ENCODE data around the gene SCCPDH. TPM values are rescaled to one million over a fixed set of nuclear protein-coding genes. Genes with fewer than 3 reads are reported as not detected.
A peak's percentile ranks its signal among the peaks of the same experiment; 100 is the strongest.
"Not testable (repeated sequence)": the region's sequence is repeated elsewhere in the genome, so short reads cannot be mapped to it uniquely, and the experiment has no call there.

The SCCPDH gene, protein sequence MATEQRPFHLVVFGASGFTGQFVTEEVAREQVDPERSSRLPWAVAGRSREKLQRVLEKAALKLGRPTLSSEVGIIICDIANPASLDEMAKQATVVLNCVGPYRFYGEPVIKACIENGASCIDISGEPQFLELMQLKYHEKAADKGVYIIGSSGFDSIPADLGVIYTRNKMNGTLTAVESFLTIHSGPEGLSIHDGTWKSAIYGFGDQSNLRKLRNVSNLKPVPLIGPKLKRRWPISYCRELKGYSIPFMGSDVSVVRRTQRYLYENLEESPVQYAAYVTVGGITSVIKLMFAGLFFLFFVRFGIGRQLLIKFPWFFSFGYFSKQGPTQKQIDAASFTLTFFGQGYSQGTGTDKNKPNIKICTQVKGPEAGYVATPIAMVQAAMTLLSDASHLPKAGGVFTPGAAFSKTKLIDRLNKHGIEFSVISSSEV
- total RNA-seq: 31.3 TPM
- long read RNA-seq, transcript SCCPDH-201 (12 exons, 2,503 nt): major isoform, 98 of 109 reads
- long read RNA-seq, partial matches to known transcripts: 5 of 109 reads
- long read RNA-seq, other reads (novel, unspliced or antisense): 6 of 109 reads

- peak; percentile 87 for DNase-seq (ENCODE audit: low spot score)
- intact Hi-C loops (cut with DNase I): loop anchor here (10.0 kb wide), 1 partner anchor 159 kb away; the partner anchor contains the start of genes CNST and TFB2M
Observed at GRCh38 chr1:246724016-246724730, at the start of gene SCCPDH. Gene SCCPDH (plus strand): TSS chr1:246724409. CDS start chr1:246724423, 14 bp downstream.

DNA sequence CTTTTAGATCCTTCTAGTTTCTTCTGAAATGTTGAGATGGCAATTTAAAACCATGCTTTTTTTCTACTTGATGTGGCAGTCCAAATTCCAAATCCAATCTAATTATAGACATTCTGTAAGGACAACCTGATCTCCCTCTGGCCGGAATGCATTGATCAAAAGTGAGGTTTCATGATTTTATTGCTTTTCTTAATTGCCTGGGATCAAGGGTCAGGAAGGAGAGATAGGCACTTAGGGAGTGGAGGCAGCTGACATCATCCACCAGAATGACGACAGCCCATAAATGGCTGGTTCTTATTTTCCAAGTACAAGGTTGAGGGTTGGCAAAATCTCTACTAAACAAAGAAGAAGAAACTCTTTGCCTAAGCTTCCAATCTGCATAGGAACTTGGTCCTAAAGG, 46.4 kb upstream of the SCCPDH start:
- intact Hi-C loops (cut with DNase I): no loop called here
- DNase-seq (ENCODE audit: low spot score): no peak

DNA sequence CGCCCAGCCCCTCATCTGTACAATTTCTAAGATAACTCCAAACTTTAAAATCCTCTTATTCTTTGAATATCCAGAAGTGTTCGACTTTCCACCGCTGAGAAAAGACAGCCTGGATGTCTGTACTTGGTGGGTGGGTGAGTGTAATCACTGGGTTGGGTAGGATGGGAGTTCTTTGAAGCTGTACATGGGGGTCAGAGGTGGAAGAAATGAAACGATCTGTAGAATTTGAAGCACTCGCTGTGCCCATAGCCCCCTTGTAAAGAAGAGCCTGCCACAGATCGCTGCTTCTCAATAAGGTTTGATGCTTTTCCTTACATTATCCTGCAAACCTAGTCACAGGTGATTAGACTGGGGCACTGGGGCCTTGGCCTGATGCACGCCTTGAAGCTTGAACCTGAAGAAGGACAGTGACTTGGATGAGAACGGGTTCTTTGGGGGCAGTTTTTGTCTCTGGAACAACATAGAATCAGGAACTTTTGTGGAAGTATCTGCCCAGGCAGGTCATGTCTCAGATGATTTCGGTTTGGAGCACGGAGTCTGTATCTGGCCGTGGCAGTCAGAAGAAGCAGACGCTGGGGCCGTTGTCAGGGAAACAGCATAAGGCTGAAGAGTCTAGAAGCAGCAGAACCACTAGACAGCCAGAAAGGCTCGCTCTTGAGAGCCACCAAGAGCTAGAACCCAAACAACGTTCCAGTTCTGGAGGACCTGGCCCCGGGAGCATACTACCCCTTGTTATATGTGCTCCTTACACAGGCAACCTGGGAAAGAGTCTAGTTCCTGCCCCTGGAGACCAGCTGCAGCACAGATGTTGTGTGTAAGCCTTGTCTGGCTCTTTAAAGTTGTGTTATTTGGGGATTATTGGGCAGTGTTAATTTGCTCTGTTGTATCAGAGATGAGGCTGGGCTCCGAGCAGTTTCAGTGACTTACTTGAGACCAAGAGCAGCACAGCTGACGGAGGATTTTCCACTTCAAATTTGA, 45.1 kb upstream of the SCCPDH start:
- DNase-seq (ENCODE audit: low spot score): no peak
- intact Hi-C loops (cut with DNase I): no loop called here

DNA sequence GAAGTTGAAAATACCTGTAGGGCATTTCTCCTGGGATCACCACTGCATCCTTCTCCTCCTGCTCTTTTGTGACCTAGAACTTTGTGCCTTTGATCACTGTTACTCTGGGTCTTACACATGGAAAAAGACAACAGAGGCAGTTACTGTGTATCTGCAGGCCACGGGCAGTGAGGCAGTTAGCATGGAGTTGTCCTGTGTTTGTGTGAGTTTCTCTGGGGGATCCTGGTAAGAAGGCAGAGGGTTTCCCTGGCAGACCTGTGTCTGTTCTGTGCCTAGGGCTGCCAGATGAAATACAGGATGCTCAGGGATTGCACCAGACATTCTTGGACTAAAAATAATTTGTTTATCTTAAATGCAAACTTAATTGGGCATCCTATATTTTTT, 44.4 kb upstream of the SCCPDH start:
- DNase-seq (ENCODE audit: low spot score): no peak
- intact Hi-C loops (cut with DNase I): no loop called here

DNA sequence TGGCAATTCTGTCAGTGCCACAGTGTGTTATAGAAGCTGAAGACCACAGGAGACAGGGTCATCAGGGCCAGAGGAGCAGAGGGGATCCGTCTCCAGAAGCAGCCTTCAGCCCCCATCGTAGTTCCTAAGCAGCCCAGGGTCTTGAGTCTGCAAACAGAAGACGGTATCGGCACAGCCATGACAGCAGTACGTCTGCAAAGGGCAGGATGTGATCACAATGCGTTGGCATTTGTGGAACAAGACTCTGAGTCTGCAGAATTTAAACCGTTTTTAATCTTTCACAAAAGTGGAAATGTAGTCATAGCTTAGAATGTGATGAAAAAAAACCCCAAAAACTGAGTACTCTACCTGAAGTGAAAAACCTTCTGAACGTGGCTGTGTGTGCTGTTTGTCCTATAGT, 44.0 kb upstream of the SCCPDH start:
- intact Hi-C loops (cut with DNase I): no loop called here
- DNase-seq (ENCODE audit: low spot score): no peak

DNA sequence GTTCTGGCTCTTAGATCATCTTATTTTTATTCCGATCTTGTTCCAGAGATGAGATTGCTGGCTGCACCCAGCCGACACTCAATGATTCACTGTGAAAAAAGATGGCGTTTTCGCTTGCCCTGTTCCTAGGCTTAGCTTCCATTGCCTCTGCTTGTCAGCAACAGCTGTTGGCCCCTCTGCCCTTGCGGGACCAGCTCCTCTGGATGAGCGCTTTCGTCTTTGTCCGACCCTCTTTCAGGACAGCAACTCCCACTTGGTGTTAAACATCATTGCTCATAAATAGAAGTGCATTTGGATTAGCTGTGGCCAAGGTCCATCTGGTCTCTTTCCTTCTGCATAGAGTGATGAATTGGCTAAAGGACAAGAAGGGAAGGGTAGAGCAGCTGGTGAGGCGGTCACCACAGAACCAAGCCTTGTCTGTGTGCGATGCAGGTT, 43.5 kb upstream of the SCCPDH start:
- intact Hi-C loops (cut with DNase I): no loop called here
- DNase-seq (ENCODE audit: low spot score): no peak

DNA sequence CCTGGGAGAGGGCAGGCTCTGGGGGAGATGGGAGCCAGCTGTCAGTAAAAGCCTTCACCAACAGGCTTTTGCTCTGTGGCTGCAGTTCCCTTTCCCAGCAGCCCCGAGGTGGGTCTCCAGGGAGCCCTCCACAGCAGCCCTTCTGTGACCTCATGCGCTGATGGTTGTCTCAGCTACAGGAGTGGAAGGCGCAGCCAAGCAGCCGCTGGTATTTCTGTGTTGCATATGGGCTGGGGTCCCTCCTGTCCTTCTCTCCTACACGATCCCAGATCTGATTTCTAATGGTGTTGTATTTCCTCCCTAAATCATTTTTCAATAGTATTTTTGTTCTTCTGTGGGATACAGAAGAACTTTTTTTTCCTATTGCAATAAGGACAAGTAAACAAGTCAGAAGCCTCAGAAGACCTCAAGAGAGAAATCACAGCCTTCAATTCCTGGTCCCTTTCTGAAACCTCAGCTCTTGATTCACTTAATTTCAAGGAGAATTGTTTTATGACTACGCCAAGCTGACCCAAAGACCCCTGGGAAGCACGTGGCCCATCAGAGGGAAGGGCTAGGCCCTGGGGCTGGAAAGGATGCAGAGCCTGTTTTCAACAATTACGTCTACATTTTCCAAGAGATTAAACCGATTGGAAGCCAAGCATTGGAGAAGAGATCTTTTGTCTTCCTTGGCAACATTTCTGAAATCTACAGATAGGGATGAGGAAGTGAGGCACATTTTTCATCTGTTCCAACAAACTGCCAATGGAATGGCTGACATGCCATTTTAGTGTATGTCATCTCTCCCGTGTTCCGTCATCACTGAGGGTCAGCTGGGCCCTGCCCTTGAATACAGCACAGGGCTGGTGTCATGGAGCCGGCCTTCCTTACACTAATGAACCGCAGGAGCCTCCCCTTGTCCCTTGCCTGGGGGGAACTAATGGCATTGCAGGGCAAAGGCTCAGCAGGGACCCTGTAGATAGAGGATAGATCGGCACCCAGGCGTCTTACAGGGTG, 42.0 kb upstream of the SCCPDH start:
- no peak for DNase-seq (ENCODE audit: low spot score)
- intact Hi-C loops (cut with DNase I): no loop called here

GRCh38 chr1:246683521-246683920, 40.7 kb upstream of the SCCPDH start:
- no peak for DNase-seq (ENCODE audit: low spot score)
- intact Hi-C loops (cut with DNase I): no loop called here

DNA sequence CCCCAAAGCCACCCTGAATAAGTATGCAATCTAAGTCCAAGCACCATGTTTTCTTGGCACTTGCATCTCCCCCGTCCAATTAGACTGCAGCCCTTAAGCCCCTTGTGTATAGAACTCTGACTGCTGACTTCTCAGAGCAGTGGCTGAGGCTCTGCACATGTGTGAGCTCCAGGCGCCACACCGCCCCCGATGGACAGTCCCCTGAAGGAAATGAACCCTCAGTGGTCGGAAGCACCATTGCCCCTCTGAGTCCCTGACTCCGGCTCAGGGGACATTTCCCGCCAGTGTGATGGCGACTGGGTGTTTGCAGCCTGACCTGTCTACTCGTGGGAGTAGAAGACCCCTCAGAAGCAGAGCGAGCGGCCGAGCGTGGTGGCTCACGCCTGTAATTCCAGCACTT, 37.2 kb upstream of the SCCPDH start:
- intact Hi-C loops (cut with DNase I): no loop called here
- no peak for DNase-seq (ENCODE audit: low spot score)

- DNase-seq (ENCODE audit: low spot score): no peak
- intact Hi-C loops (cut with DNase I): loop anchor here (2.0 kb wide), 1 partner anchor 65 kb away; no protein-coding TSS in a partner anchor
Observed at GRCh38 chr1:246689409-246690008, 34.7 kb upstream of the SCCPDH start.

- intact Hi-C loops (cut with DNase I): loop anchor here (2.0 kb wide), 1 partner anchor 65 kb away; no protein-coding TSS in a partner anchor
- DNase-seq (ENCODE audit: low spot score): no peak
Observed at GRCh38 chr1:246690100-246690499, 34.1 kb upstream of the SCCPDH start.

DNA sequence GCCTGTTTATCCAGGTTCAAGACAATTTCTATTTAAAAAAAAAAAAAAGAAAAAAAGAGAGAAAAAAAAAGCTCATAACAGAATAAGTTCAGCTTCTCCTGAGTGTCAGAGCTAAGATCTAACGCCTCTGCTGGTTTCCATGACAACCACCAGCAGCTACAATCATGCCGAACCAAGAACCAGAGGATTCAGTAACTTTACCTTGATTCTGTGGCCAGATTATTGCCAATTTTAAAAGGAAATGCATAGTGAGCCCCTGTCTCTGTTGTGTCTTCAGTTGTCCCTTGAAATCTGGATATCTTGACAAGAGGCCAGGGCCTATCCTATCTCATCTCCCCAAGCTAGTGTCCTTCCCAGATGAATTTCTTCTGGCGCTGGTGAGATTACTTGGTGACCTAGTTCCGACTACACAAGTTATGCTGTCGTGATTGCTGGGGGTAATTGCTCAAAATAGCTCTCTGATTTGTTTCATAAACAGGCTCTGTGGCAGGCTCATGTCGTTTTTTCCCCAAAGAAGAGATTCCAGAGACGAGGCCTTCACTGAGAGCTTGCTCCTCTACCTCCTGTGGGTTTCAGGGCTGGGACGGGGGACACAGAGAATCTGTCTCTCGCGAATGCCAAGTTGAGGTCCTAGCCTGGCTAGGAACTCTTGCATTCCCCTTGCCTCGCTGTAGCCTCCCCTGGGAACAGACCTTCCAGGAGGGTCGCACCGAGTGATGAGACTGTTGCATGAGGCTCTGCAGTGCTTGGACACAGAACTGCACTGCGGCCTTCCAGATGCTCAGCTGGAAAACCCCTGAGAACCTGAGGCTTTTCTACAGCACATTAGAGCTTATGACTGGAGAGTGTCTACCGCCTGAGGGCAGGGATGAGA, 32.4 kb upstream of the SCCPDH start:
- DNase-seq (ENCODE audit: low spot score): no peak
- intact Hi-C loops (cut with DNase I): loop anchor here (2.0 kb wide), 1 partner anchor 63 kb away; no protein-coding TSS in a partner anchor

- DNase-seq (ENCODE audit: low spot score); intact Hi-C loops (cut with DNase I): not testable (repeated sequence)
Observed at GRCh38 chr1:246694213-246694895, 29.9 kb upstream of the SCCPDH start.

DNA sequence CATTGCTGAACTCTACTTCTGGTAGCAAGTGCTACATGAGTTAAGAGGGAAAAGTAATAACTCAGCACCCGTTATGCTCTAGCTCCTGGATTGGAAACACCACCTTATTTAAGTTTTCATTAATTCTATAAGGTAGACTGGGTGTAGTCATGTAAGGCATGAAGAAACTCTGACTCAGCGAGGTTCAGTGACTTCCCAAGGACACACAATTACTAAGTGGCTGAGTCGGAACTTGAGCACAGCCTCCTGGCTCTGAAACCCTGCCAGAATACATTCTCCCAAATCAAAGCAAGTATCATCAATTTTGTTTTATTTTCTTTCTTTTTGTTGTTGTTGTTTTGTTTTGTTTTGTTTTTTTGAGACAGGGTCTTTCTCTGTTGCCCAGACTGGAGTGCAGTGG, 29.1 kb upstream of the SCCPDH start:
- no peak for DNase-seq (ENCODE audit: low spot score)
- intact Hi-C loops (cut with DNase I): loop anchor here (5.0 kb wide), 2 partner anchors 48 to 128 kb away; partner anchors contain the start of genes CNST and TFB2M

GRCh38 chr1:246695666-246696065, 28.5 kb upstream of the SCCPDH start:
- intact Hi-C loops (cut with DNase I): loop anchor here (5.0 kb wide), 2 partner anchors 48 to 128 kb away; partner anchors contain the start of genes CNST and TFB2M
- DNase-seq (ENCODE audit: low spot score): no peak
